NCI-H1436 treated with DMSO at 0.1 percent for 48 hours (cell line): ENCODE results near the gene RARG.

Experiments used
- DNase-seq: peaks from one replicate; lab custom pipeline; 2025; lab: John Stamatoyannopoulos, UW

The RARG gene

GRCh38 chr12:53244337-53244736, 12.3 kb upstream of the RARG start:
- DNase-seq, result no peak

- no peak for DNase-seq
These were observed 9.8 kb upstream of the RARG start for GRCh38 chr12:53241623-53242412.

GRCh38 chr12:53239643-53240258, 7.7 kb upstream of the RARG start:
- DNase-seq, result no peak

- no peak for DNase-seq
These were observed 4.6 kb upstream of the RARG start for GRCh38 chr12:53236443-53237111.

- DNase-seq, result no peak
These were observed 3.9 kb upstream of the RARG start for GRCh38 chr12:53235742-53236442.

GRCh38 chr12:53235164-53235563, 3.2 kb upstream of the RARG start:
- DNase-seq, result no peak

GRCh38 chr12:53234271-53234914, 2.4 kb upstream of the RARG start:
- no peak for DNase-seq

- DNase-seq, result no peak
These were observed 1.7 kb upstream of the RARG start for GRCh38 chr12:53233671-53234121.

- DNase-seq, result no peak
These were observed 845 bp upstream of the RARG start for GRCh38 chr12:53232646-53233461.

- no peak for DNase-seq
These were observed 413 bp downstream of the RARG start for GRCh38 chr12:53231671-53231920.

GRCh38 chr12:53230108-53230845, 1.7 kb downstream of the RARG start:
- DNase-seq, result no peak

- DNase-seq, result no peak
These were observed 2.6 kb downstream of the RARG start for GRCh38 chr12:53229454-53229853.

- DNase-seq, result no peak
These were observed 4.2 kb downstream of the RARG start for GRCh38 chr12:53227836-53228235.

GRCh38 chr12:53227341-53227740, 4.7 kb downstream of the RARG start:
- no peak for DNase-seq

GRCh38 chr12:53226815-53227214, 5.2 kb downstream of the RARG start:
- DNase-seq, result no peak

- DNase-seq, result no peak
These were observed 6.2 kb downstream of the RARG start for GRCh38 chr12:53225635-53226424.

GRCh38 chr12:53224897-53225634, 6.9 kb downstream of the RARG start:
- no peak for DNase-seq

- no peak for DNase-seq
These were observed 7.7 kb downstream of the RARG start for GRCh38 chr12:53224061-53224896.
